GM18507 (cell line): ENCODE results near the gene ARSB.
"Not testable (repeated sequence)": the region's sequence is repeated elsewhere in the genome, so short reads cannot be mapped to it uniquely, and the experiment has no call there.

Experiments
- DNase-seq: peaks from one replicate; pipeline ENCODE4 v3.0.0; 2011; ENCODE audit warnings: low read depth; ENCODE audit not compliant: insufficient read length; ENCODE audit errors: extremely low spot score
- FAIRE-seq: peaks from 2 replicates; lab custom pipeline; 2011; peaks lifted over from hg19 to GRCh38; lab: Jason Lieb, UNC

ARSB gene

GRCh38 chr5:78766412-78766762 lies 218.7 kb downstream of the ARSB start:
- FAIRE-seq (no peak), DNase-seq (no peak)

- DNase-seq (no peak), FAIRE-seq (no peak)
These were observed 219.2 kb downstream of the ARSB start for GRCh38 chr5:78765756-78766411.

- FAIRE-seq (no peak), DNase-seq (no peak)
These were observed 220.0 kb downstream of the ARSB start for GRCh38 chr5:78765116-78765515.

- DNase-seq (no peak), FAIRE-seq (peak; percentile 24)
These were observed 221.4 kb downstream of the ARSB start for GRCh38 chr5:78763659-78764189.

GRCh38 chr5:78762743-78763142 lies 222.4 kb downstream of the ARSB start:
- not testable (repeated sequence) for DNase-seq, FAIRE-seq

- no peak for FAIRE-seq
- no peak for DNase-seq
These were observed 223.3 kb downstream of the ARSB start for GRCh38 chr5:78761840-78762239.

GRCh38 chr5:78760770-78761169 lies 224.3 kb downstream of the ARSB start:
- peak; percentile 5 for FAIRE-seq
- no peak for DNase-seq

- FAIRE-seq (peak; percentile 63), DNase-seq (no peak)
These were observed 224.7 kb downstream of the ARSB start for GRCh38 chr5:78760366-78760765.

- peak; percentile 91 for FAIRE-seq
- peak; percentile 42 for DNase-seq
These were observed 226.8 kb downstream of the ARSB start for GRCh38 chr5:78758169-78758839.

GRCh38 chr5:78757269-78758053 lies 227.6 kb downstream of the ARSB start:
- FAIRE-seq (peak; percentile 83), DNase-seq (no peak)

GRCh38 chr5:78756858-78757257 lies 228.3 kb downstream of the ARSB start:
- FAIRE-seq: peak; percentile 35
- no peak for DNase-seq

GRCh38 chr5:78755822-78756429 lies 229.2 kb downstream of the ARSB start:
- DNase-seq (no peak), FAIRE-seq (no peak)

- FAIRE-seq (no peak), DNase-seq (no peak)
These were observed 230.5 kb downstream of the ARSB start for GRCh38 chr5:78754655-78755054.

- DNase-seq (no peak), FAIRE-seq (no peak)
These were observed 232.0 kb downstream of the ARSB start for GRCh38 chr5:78753093-78753531.

- DNase-seq (no peak), FAIRE-seq (no peak)
These were observed 233.2 kb downstream of the ARSB start for GRCh38 chr5:78751872-78752271.

- no peak for FAIRE-seq
- no peak for DNase-seq
These were observed 234.8 kb downstream of the ARSB start for GRCh38 chr5:78750281-78750680.

GRCh38 chr5:78747705-78748359 lies 237.3 kb downstream of the ARSB start:
- no peak for FAIRE-seq
- no peak for DNase-seq

- FAIRE-seq (no peak), DNase-seq (no peak)
These were observed 238.1 kb downstream of the ARSB start for GRCh38 chr5:78747055-78747454.

GRCh38 chr5:78746021-78746770 lies 238.9 kb downstream of the ARSB start:
- FAIRE-seq (no peak), DNase-seq (no peak)
